GM18867 (cell line): ENCODE measurements around the gene C4B.
"Not testable (repeated sequence)": the region's sequence is repeated elsewhere in the genome, so short reads cannot be mapped to it uniquely, and the experiment has no call there.

ENCODE experiments used
- ATAC-seq: cut with Tn5 transposase; IDR thresholded peaks from one replicate; pipeline ENCODE4 v1.9.1; 2021; ENCODE audit warnings: mild to moderate bottlenecking, moderate library complexity; ENCODE audit not compliant: unreplicated experiment

The C4B gene

GRCh38 chr6:32014547-32014946, at the start of gene C4B:
TSS of gene C4B (plus strand) at chr6:32014795. CDS start at chr6:32014846, 51 bp downstream.
- ATAC-seq = not testable (repeated sequence)

- no peak for ATAC-seq
These were observed 48.9 kb upstream of the C4B start for GRCh38 chr6:31965700-31966099.

DNA sequence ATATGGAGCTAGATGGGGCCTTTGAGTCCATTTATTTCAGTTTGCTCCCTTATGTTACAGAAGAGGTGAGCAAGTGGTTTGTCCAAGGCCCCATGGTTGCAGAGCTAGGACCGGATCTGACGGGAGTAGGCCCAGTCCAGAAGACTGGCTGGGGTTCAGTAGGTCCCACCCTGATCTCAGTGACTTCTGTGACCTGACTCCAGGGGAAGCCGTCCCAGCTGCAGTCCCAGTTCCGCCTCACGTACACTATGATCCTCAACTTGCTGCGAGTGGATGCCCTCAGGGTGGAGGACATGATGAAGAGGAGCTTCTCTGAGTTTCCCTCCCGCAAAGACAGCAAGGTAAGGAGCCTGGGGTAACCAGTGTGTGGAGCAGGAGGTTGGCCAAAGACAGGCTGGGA, 48.1 kb upstream of the C4B start:
- no peak for ATAC-seq

- ATAC-seq = no peak
These were observed 47.3 kb upstream of the C4B start for GRCh38 chr6:31966997-31967925.

DNA sequence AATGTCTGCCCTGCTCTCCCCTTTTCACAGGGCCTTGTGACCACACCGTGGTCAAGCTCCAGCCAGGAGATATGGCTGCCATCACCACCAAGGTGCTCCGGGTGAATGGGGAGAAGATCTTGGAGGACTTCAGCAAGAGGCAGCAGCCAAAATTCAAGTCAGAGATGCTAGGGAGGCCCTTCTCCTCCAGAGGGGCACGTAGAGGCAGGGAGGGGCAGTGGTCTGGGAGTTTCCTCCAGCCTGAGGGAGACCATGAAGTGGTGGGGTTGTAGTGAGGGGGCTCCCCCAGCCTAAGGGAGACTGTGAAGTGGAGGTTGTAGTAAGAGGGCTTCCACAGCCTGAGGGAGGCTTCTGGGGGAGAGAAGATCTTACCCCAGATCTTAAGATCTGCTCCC, 46.7 kb upstream of the C4B start:
- ATAC-seq = no peak

DNA sequence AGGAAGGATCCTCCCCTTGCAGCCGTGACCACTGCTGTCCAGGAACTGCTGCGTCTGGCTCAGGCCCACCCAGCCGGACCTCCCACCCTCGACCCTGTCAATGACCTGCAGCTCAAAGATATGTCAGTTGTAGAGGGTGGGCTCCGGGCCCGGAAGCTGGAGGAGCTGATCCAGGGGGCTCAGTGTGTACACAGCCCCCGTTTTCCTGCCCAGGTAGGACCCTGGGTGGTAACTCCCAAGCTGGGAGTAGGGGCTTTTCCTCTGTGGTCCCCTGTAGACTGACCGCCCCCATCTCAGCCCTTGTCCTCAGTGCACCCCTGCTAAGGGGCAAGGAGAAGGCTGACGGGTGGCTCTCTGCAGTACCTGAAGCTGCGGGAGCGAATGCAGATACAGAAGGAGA, 46.3 kb upstream of the C4B start:
- ATAC-seq = no peak

DNA sequence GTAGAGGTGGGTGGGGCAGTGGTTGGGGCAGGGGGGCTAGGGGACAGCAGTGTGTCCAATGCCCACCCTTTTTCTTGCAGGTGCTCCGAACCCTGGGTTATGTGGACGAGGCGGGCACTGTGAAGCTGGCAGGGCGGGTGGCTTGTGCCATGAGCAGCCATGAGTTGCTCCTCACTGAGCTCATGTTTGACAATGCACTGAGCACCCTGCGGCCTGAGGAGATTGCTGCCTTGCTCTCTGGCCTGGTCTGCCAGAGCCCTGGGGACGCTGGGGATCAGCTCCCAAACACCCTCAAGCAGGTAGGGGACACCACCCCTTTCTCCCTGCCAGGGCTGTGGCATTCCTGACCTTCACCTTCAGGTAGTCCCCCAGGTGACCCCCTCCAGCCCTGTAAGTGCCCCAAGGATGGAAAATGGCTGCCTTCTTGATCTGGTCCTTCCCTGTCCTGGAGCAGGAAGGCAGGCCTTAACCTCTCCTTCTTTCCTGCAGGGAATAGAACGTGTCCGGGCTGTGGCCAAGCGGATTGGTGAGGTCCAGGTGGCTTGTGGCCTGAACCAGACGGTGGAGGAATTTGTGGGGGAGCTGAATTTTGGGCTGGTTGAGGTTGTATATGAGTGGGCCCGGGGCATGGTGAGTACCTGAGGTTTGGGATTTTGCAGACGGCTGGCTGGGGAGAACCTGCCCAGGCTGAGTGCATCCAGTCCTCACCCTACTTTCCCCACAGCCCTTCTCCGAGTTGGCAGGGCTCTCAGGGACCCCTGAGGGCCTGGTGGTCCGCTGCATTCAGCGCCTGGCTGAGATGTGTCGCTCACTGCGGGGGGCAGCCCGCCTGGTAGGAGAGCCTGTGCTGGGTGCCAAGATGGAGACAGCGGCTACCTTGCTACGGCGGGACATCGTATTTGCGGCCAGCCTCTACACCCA, 45.5 kb upstream of the C4B start:
- no peak for ATAC-seq

DNA sequence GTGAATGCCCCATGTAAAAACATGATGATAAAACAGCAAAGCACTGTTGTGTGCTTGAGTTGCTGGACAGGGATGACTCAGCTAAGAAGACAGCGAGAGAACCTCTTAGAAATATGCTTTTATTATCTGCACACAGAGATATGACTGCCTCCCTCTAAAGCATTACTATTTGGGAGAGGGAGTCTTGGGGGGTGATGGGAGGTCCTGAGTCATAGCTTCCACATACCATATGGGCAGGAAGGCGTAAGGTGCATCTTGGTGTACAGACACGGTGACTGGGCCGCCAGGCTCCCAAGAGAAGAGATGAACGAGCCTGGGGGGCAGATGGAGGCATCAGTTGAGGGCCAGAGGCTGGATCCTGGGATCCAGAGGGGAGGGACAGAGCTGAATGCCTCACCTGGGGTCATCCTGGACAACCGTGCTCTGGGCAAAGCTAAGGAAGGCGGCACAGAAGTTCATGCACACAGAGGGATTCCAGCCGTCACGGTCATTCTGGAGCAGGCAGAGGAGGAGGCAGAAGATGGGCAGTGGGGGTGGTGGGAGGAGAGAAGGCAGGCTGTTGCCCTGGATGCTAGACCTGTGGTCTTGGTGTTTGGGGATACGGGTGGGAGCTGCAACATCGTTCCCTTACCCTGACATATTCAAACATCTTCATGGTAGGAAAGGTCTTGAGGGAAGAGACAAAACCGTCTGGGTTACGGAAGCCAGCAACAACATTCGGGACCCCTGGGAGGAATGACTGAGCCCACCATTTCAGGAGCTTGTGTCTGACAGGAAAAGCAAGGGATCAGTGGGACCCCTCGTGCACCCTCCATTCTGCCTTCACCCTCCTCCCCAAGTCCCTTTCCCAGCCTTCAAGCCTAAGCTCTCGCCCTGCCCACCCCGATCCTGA, 44.6 kb upstream of the C4B start:
- ATAC-seq = no peak

- ATAC-seq = no peak
These were observed 43.9 kb upstream of the C4B start for GRCh38 chr6:31970604-31971271.

DNA sequence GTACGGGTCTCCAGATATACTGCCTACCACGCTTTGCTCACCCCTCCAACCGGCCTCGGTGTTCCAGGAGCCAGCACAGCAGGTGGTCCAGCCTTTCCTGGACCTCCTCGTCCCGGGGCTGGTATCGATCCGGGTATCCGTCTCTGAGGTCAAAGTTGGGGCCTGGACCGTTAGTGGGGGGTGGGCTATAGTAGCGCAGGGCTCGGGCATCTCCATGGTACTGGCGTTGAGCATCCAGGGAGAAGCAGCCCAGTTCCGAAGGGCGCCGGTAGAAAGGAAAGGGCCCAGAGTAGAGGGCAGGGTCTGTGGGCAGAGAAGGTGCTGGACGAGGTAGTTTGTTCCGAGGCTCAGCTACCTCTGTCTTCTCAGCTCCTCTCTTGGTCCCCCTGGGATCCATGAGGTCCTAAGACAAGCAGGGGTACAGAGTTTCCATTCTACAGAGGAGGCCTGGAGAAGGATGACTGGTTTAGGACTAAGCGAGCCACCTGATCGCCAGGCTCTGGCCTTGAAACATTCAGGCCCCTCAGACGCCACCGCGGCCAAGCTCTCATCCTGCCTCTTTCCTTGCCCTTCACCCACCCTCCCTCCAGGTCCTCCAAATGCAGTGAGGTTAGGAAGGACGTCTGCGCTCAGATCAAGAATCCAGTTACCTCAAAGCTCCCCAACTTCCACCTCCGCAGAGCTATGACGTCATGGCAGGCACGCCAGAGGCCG, 43.2 kb upstream of the C4B start:
- no peak for ATAC-seq

- ATAC-seq = peak; percentile 87
These were observed 42.4 kb upstream of the C4B start, which contains the start of gene DXO for GRCh38 chr6:31971993-31972708. TSS of gene DXO (minus strand) at chr6:31972138. CDS start at chr6:31971675, 463 bp downstream.

DNA sequence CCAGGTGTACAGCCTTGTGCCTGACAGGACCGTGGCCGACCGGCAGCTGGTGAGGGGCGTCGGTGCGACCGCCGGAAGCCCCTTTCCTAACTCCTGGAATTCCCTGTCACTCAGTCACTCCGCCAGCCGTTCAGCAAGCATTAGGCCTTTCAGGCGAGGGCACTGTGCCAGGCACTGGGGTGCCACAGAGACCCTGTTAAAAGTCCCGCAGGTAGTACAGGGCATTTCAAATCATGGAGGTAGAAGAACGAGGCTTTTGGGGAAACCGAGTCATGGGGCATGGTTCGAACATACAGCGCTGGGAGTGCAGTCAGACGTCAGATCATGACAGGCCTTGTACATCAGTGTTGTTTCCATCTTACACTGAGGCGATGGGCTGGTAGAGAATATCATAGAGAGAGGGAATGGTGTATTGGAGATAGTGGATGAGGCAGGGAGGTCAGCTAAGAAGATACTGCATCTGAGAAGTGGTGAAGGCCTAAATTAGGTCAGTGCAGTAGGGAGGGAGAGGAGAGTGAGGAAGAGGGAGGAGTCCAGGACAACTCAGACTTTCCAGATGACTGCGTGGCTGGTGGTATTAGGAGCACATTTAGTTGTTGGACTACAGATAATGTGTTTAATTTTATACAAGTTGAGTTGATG, 41.8 kb upstream of the C4B start:
- no peak for ATAC-seq

DNA sequence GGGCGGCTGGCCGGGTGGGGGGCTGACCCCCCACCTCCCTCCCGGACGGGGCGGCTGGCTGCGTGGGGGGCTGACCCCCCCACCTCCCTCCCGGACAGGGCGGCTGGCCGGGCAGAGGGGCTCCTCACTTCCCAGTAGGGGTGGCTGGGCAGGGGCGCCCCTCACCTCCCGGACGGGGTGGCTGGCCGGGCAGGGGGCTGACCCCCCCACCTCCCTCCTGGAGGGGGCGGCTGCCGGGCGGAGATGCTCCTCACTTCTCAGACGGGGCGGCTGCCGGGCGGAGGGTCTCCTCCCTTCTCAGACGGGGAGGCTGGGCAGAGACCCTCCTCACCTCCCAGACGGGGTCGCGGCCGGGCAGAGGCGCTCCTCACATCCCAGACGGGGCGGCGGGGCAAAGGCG, 38.5 kb upstream of the C4B start:
- not testable (repeated sequence) for ATAC-seq

GRCh38 chr6:31977816-31978431, 36.7 kb upstream of the C4B start:
- ATAC-seq = no peak

DNA sequence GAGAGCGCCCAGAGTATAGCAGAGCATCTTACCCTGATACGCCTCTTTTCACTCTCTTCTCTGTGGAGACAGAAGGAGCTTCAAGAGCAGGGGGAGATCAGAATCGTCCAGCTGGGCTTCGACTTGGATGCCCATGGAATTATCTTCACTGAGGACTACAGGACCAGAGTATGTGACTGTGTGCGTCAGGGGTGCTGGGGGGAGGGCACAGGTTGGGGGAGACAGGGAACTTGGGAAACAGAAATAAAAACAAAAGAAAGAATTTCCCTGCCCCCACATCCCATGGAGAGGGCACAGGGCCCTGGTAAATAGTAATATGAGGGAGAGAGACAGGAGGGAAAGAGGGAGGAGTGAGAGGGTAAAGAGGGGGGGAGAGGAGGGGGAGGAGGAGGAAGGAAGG, 35.8 kb upstream of the C4B start:
- ATAC-seq = no peak

GRCh38 chr6:31979238-31979898, 35.2 kb upstream of the C4B start:
- no peak for ATAC-seq

- not testable (repeated sequence) for ATAC-seq
These were observed 34.3 kb upstream of the C4B start for GRCh38 chr6:31980195-31980876.
